AML-193 (cell line): Measurements from ENCODE around the gene PSMB10.
"Not testable (repeated sequence)": the region's sequence is repeated elsewhere in the genome, so short reads cannot be mapped to it uniquely, and the experiment has no call there.

Experiments used
- DNase-seq, 2 experiments: peaks; one replicate each; lab custom pipeline; 2025; lab: John Stamatoyannopoulos, UW

PSMB10 gene

GRCh38 chr16:67936124-67936879 lies at the start of gene PSMB10:
PSMB10 (minus strand) TSS chr16:67936850; CDS start chr16:67936749, 101 bp downstream.
- peak in 1 of 2 experiments; percentile 6 for DNase-seq

- DNase-seq = no peak
These were observed 45.5 kb upstream of the PSMB10 start for GRCh38 chr16:67982011-67982696.

GRCh38 chr16:67979955-67980678 lies 43.5 kb upstream of the PSMB10 start, which contains the start of gene DPEP3:
DPEP3 (minus strand) TSS chr16:67980499; CDS start chr16:67980380, 119 bp downstream.
- DNase-seq = no peak

- no peak for DNase-seq
These were observed 41.0 kb upstream of the PSMB10 start for GRCh38 chr16:67977469-67978227.

GRCh38 chr16:67977005-67977404 lies 40.4 kb upstream of the PSMB10 start:
- DNase-seq = no peak

DNA sequence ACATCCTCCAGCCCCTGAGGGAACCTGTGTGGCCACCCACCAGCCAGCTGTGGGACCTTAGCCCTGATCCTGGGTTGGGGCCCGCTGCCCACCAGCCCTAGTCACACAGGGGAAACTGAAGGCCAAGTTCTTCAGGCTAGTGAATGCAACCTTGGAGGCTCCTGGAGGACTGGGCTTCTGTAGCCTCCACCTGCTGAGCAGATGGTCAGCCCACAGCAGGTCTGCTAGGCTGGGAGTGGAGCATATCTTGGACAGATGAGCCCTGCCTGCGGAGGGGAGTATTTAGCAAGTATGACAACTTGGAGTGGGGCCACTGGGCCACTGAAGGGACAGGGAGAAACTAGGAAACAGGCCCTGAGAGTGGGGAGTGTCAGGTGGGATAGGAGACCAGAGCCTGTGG lies 39.6 kb upstream of the PSMB10 start:
- no peak for DNase-seq

DNA sequence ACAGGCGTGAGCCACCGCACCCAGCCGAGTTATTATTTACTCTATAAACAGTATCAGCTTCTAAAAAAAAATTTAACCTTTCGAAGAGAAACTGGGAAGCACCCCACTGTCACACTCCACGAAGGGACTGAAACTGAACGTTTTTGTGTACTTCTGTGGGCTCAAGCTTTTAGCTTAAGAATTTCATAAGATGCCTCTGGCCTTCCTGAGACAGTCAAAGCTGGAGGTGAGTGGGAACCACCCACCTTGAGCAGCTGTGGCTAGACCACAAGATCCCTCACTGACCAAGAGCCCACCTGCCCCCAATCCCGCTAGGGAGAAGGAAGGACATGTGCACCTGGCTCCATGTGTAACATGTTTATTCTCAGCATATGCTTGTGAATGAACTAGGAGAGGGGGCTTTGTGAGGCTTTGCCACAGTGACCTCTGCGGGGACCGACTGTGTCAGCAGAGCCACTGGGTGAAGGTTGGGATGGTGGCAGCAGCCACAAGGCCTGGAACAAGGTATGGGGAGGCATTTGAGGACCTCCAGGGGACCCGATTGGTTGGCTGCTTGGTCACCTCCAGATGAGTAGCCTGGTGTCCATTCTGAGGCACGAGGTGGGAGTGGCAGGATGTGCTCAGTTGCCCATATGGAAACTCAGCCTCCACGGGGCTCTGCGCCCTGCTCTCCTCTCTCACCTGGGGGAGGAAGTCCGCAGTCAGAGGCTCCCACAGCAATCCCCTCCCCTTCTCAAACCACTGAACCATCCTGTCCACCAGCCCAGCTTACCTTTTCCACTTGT lies 38.9 kb upstream of the PSMB10 start:
- no peak for DNase-seq

GRCh38 chr16:67972285-67972684 lies 35.6 kb upstream of the PSMB10 start:
- not testable (repeated sequence) for DNase-seq

DNA sequence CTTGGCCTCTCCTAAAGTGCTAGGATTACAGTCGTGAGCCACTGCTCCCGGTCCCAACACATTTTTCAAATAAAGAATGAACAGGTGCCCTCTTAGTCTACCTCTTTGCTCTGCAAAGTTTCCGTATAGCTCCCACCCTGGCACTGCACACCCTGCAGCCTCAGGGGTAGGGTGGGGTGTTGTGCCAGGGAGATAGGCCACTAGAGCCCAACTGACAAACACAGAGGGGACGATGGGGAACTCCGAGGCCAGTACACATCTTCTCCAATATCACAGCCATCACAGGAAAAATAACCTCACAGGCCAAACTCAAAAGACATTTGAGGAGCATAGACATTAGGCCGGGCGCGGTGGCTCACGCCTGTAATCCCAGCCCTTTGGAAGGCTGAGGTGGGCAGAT lies 34.5 kb upstream of the PSMB10 start:
- DNase-seq = no peak

DNA sequence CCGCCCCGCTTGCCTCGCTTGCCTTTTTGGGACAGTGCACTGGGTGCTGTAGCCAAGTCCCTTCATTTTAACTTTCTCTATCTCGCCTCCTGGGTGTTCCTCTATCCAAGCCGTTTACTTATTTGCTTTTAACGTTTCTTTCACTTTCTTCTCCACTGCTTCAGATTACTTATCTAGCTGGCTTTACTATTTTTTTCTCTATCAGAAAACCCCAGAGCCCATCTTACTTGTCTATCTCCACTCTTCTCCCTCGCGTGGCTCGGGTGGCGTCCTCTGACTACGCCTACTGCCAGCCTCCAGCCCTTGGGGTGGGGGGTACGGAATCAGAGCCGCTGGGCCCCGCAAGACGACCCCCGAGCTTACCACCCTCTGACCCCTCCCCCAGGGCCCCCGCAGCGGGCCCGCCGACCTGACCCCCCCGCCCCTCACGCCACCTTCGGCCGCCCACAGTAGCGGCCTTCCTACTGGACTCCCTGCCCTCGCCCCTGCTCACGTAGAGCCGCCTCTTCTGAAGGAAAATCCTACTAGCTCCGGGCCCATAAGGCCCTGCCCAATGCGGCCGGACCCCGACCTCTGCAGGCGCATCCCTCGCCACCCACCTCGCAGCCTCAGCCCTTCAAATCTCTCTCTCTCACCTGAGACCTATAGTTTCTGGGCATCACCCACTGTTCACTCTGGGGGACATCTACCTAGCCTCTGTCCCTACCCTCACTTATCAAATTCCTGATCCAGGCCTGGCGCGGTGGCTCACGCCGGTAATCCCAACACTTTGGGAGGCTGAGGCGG lies 32.8 kb upstream of the PSMB10 start:
- DNase-seq = no peak

DNA sequence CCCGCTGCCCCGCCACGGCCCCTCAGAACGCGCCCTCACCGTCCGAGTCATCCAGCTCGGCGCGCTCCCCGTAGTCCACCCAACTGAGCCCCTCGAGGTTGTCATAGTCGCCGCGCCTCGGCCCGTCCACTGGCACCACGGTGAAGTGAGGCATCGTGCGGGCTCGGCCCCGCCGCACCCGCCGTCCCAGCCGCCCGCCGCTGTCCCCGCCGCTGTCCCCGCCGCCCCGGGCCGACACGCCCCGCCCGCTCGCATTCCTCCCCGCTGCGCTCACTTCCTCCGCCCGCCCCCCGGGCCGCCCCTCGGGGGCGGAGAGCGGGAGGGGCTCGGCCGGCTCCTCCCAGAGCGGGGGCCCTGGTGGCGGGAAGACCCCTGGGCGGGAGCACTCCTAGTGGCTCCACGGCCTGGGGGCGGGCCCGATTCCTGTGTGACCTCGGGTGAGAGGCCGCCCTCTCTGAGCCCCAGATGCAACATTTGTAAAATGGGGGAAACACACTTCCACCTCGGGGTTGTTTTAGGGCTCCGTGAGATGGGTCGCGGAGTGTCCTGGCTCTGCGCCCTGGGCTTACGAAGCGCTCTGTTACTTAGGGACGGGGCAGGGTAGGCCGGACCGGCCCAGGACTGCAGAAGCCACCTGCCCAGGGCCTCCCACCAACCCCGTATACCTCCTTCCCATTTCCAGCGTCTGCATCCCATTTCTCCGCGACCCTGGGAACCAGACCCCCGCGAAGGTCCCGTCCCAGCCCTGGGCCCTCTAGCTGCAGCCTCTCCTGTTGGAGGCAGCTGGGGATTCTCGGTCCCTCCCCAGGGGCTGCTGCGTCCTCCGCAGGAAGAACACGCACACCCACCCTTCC lies 32.0 kb upstream of the PSMB10 start, which contains the start of gene SLC12A4:
Gene SLC12A4 (minus strand): TSS at position 238 of the 854 bp plus-strand sequence. CDS start 84 bp downstream, at position 154.
- peak in 1 of 2 experiments; percentile 9 for DNase-seq

- peak in 1 of 2 experiments; percentile 13 for DNase-seq
These were observed 31.3 kb upstream of the PSMB10 start for GRCh38 chr16:67967958-67968399.

GRCh38 chr16:67967183-67967957 lies 30.7 kb upstream of the PSMB10 start:
- DNase-seq = peak in 1 of 2 experiments; percentile 12

- DNase-seq = peak; percentile 10 to 20
These were observed 30.0 kb upstream of the PSMB10 start for GRCh38 chr16:67966549-67967182.

GRCh38 chr16:67965668-67966548 lies 29.3 kb upstream of the PSMB10 start:
- DNase-seq = no peak

GRCh38 chr16:67964477-67965131 lies 28.0 kb upstream of the PSMB10 start:
- DNase-seq = no peak
